ENCODE data around the gene CDK13.

The CDK13 gene

GRCh38 chr7:39948956-39949928 is 814 bp upstream of the CDK13 start:
- peak; percentile 91 to 93 for DNase-seq (ENCODE audit: low read depth in 2 of 2)

GRCh38 chr7:39950473-39951225 is 593 bp downstream of the CDK13 start:
- peak; percentile 13 to 43 for DNase-seq (ENCODE audit: low read depth in 2 of 2)

GRCh38 chr7:39951226-39952194 is 1.5 kb downstream of the CDK13 start:
- DNase-seq (ENCODE audit: low read depth in 2 of 2), result peak; percentile 43 to 51

GRCh38 chr7:39952374-39952773 is 2.3 kb downstream of the CDK13 start:
- DNase-seq (ENCODE audit: low read depth in 2 of 2), result no peak

- no peak for DNase-seq (ENCODE audit: low read depth in 2 of 2)
Observed at GRCh38 chr7:39952803-39953202, 2.7 kb downstream of the CDK13 start.

- no peak for DNase-seq (ENCODE audit: low read depth in 2 of 2)
Observed at GRCh38 chr7:39954694-39955093, 4.6 kb downstream of the CDK13 start.

- no peak for DNase-seq (ENCODE audit: low read depth in 2 of 2)
Observed at GRCh38 chr7:39958038-39958437, 8.0 kb downstream of the CDK13 start.

- DNase-seq (ENCODE audit: low read depth in 2 of 2), result no peak
Observed at GRCh38 chr7:39967406-39968161, 17.5 kb downstream of the CDK13 start.

- DNase-seq (ENCODE audit: low read depth in 2 of 2), result no peak
Observed at GRCh38 chr7:39969431-39969830, 19.4 kb downstream of the CDK13 start.

GRCh38 chr7:39971924-39972323 is 21.9 kb downstream of the CDK13 start:
- DNase-seq (ENCODE audit: low read depth in 2 of 2), result no peak

- no peak for DNase-seq (ENCODE audit: low read depth in 2 of 2)
Observed at GRCh38 chr7:39973801-39974200, 23.7 kb downstream of the CDK13 start.

- DNase-seq (ENCODE audit: low read depth in 2 of 2), result no peak
Observed at GRCh38 chr7:39978230-39978934, 28.3 kb downstream of the CDK13 start.

GRCh38 chr7:39979406-39980073 is 29.5 kb downstream of the CDK13 start:
- no peak for DNase-seq (ENCODE audit: low read depth in 2 of 2)

- DNase-seq (ENCODE audit: low read depth in 2 of 2), result no peak
Observed at GRCh38 chr7:39985398-39985918, 35.4 kb downstream of the CDK13 start.

- no peak for DNase-seq (ENCODE audit: low read depth in 2 of 2)
Observed at GRCh38 chr7:39987641-39988347, 37.7 kb downstream of the CDK13 start.

GRCh38 chr7:40000734-40001315 is 50.8 kb downstream of the CDK13 start:
- no peak for DNase-seq (ENCODE audit: low read depth in 2 of 2)

GRCh38 chr7:40001649-40002048 is 51.6 kb downstream of the CDK13 start:
- DNase-seq (ENCODE audit: low read depth in 2 of 2), result no peak

- no peak for DNase-seq (ENCODE audit: low read depth in 2 of 2)
Observed at GRCh38 chr7:40003597-40003996, 53.5 kb downstream of the CDK13 start.
